Cardiac fibroblast (primary cell): ENCODE results near the gene KANSL1L.
A peak's percentile ranks its signal among the peaks of the same experiment; 100 is the strongest.

ENCODE experiments used
- DNase-seq, 2 donors: peaks; one replicate each; pipeline versions ENCODE4 v3.0.0 to v3.0.0-alpha.2; 2010; ENCODE audit warnings: low read depth in 2 of 2
- H3K4me3 ChIP-seq, 2 donors: replicated peaks in 1 of 2; 1 replicate in 1 of 2; 2 replicates in 1 of 2; pipeline ENCODE4 v1.5.1; 2011; ENCODE audit warnings: low read depth in 2 of 2, low read length in 2 of 2, mild to moderate bottlenecking in 2 of 2, moderate library complexity in 1 of 2
- TF ChIP-seq, protein P1 (sequence below): IDR thresholded peaks from one replicate; pipeline ENCODE4 v1.5.1; 2011; ENCODE audit warnings: low read depth, mild to moderate bottlenecking, low read length, inconsistent platforms

Gene KANSL1L

DNA sequence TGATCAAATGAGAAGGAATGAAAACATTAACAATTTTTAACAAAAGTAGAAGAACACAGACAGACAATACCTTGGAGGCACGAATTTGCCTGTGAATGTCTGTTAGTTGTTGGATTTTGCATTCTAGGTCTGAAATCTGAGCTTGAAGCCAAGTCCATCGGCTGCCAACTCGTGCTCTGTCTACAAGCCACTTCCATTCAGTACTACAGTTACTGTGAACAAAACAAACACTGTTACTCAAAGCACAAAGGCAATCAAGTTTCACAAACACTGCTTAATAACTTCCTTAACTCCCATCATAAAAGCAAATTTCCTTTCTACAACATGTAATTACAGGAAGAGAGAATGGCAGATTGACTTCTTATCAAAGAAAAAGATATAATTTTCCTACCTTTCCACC lies 42.2 kb downstream of the KANSL1L start:
- peak in 1 of 2 donors; percentile 25 for DNase-seq
- TF ChIP-seq, protein P1, sequence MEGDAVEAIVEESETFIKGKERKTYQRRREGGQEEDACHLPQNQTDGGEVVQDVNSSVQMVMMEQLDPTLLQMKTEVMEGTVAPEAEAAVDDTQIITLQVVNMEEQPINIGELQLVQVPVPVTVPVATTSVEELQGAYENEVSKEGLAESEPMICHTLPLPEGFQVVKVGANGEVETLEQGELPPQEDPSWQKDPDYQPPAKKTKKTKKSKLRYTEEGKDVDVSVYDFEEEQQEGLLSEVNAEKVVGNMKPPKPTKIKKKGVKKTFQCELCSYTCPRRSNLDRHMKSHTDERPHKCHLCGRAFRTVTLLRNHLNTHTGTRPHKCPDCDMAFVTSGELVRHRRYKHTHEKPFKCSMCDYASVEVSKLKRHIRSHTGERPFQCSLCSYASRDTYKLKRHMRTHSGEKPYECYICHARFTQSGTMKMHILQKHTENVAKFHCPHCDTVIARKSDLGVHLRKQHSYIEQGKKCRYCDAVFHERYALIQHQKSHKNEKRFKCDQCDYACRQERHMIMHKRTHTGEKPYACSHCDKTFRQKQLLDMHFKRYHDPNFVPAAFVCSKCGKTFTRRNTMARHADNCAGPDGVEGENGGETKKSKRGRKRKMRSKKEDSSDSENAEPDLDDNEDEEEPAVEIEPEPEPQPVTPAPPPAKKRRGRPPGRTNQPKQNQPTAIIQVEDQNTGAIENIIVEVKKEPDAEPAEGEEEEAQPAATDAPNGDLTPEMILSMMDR = no peak
- H3K4me3 ChIP-seq = no peak overlapping the region

DNA sequence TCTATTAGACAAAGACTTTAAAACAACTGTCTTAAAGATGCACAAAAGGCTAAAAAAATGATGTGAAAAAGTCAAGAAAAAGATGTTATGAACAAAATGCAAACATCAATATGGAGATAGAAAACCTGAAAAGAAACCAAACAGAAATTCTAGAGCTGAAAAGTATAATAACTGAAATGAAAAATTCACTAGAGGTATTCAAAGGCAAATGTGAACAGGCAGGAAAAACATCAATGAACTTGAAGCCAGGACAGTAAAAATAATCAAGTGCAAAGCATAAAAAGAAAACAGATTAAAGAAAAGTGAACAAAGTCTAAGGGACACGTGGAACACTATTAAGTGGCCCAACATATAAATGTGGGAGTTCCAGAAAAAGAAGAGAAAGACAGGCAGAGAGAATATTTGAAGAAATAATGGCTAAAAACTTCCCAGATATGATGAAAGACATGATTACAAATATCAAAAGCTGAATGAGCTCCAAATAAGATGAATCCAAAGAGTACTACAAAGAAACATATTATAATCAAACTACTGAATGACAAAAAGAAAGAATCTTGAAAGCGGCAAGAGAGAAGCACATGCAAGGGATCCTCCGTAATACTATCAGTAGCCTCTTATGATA lies 57.5 kb downstream of the KANSL1L start:
- TF ChIP-seq, protein P1 = no peak
- no peak for DNase-seq
- no peak overlapping the region for H3K4me3 ChIP-seq

DNA sequence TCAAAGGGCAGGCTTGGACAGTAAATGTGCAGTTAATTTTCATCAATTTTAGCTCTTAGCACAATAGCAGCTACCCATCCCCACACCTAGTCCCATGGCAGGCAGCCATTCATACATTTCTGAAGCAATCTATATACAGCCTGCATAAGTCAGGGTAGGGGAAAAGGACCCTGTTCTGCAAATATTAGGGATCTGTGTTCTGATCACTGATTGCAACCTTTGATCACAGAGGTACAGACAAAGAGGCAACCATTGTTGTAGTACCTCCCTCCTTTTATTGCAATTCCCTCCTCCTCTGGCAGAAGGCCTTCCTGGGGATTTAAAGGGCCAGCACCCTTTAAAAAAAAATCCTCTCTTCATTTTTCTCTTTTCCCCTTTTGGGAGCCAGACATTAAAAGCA lies 58.3 kb downstream of the KANSL1L start:
- no peak for DNase-seq
- TF ChIP-seq, protein P1 = no peak
- H3K4me3 ChIP-seq = no peak overlapping the region

DNA sequence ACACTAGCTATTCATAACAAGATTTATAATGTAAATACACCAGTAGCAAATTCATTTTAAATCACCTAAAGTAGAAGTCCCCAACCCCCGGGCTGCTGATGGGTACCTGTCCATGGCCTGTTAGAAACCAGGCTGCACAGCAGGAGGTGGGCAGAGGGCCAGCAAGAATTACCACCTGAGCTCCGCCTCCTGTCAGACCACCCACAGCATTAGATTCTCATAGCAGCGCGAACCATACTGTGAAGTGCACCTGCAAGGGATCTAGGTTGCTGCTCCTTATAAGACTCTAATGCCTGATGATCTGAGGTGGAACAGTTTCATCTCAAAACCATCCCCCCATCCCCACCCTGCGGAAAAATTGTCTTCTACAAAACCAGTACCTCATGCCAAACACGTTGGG lies 71.3 kb downstream of the KANSL1L start:
- TF ChIP-seq, protein P1 = no peak
- no peak overlapping the region for H3K4me3 ChIP-seq
- no peak for DNase-seq

DNA sequence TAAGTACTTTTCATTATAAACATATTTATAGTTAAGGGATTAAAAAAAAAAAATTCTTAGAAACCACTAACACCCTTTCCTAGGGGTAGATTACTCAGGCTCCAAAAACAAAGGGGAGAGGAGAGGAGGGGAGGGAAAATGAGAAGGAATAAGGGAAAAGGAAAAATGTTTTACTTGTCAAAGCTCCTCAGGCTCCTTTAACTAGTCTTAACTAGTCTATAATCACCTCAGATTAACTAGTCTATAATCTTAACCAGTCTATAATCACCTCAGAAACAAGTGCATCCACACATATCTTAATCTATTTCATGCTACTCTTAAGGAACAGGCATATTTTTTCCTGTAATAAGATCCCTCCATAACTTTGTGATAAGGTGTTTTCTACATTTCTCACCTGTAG lies 76.4 kb downstream of the KANSL1L start:
- TF ChIP-seq, protein P1 = no peak

DNA sequence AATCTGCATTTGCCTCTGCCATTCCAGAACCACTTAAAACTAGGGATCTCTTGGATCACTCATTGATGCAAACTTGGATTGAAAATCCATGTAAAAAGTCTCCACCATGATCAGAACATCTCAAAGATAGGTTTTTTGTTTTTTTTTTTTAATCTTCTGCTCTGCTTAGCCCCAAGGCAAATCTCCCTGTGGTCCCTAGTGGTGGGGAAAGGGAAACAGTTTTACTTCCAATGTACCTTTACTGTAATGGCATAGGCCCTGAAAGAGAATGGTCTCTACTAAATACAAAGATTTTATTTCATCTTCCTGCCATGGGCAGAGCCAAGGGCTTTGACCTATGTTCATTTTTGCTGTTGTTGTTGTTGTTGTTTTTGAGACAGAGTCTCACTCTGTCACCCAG lies 78.4 kb downstream of the KANSL1L start:
- no peak overlapping the region for H3K4me3 ChIP-seq
- TF ChIP-seq, protein P1 = no peak
- no peak for DNase-seq

More for the DNA sequence above, 76.4 kb downstream of the KANSL1L start:
- DNase-seq = no peak
- no peak overlapping the region for H3K4me3 ChIP-seq

DNA sequence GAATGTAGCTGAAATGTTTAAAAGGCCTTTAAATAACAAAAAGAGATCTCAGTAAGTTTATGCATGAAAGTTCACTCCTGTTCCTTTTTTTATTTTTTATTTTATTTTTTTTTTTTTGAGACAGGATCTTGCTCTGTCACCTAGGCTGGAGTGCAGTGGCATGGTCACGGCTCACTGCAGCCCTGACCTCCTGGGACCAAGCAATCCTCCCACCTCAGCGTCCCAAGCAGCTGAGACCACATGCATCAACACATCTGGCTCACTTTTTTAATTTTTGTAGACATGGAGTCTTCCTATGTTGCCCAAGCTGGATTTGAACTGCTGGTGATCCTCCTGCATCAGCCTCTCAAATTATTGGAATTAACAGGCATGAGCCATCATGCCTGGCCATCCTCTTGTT lies 84.3 kb downstream of the KANSL1L start:
- no peak for DNase-seq
- TF ChIP-seq, protein P1 = no peak
- H3K4me3 ChIP-seq = no peak overlapping the region
